GM21381 (cell line): ENCODE measurements around the gene SERPING1.

ENCODE experiments used
- ATAC-seq: cut with Tn5 transposase; IDR thresholded peaks from one replicate; pipeline ENCODE4 v1.9.1; 2021; ENCODE audit warnings: mild to moderate bottlenecking, moderate library complexity; ENCODE audit not compliant: unreplicated experiment

SERPING1 gene

GRCh38 chr11:57597461-57597915 is at the start of gene SERPING1:
Gene SERPING1 (plus strand): TSS chr11:57597685. CDS start chr11:57598271, 586 bp downstream.
- no peak for ATAC-seq

GRCh38 chr11:57547854-57548377 is 49.6 kb upstream of the SERPING1 start:
- ATAC-seq = peak; percentile 88

- ATAC-seq = no peak
Observed at GRCh38 chr11:57549983-57550382, 47.5 kb upstream of the SERPING1 start.

GRCh38 chr11:57551941-57552340 is 45.5 kb upstream of the SERPING1 start:
- ATAC-seq = no peak

GRCh38 chr11:57552479-57552878 is 45.0 kb upstream of the SERPING1 start:
- ATAC-seq = no peak

GRCh38 chr11:57555393-57555792 is 42.1 kb upstream of the SERPING1 start:
- ATAC-seq = no peak

- ATAC-seq = no peak
Observed at GRCh38 chr11:57556041-57556440, 41.4 kb upstream of the SERPING1 start.

- ATAC-seq = no peak
Observed at GRCh38 chr11:57560146-57560545, 37.3 kb upstream of the SERPING1 start.

GRCh38 chr11:57562596-57562995 is 34.9 kb upstream of the SERPING1 start:
- ATAC-seq = no peak

GRCh38 chr11:57566005-57566904 is 31.2 kb upstream of the SERPING1 start:
- ATAC-seq = peak; percentile 59

- peak; percentile 4 for ATAC-seq
Observed at GRCh38 chr11:57566905-57567514, 30.5 kb upstream of the SERPING1 start.

GRCh38 chr11:57567515-57568329 is 29.8 kb upstream of the SERPING1 start, which contains the start of gene UBE2L6:
Gene UBE2L6 (minus strand): TSS chr11:57567672. CDS start chr11:57567611, 61 bp downstream.
- ATAC-seq = peak; percentile 56

GRCh38 chr11:57568330-57568766 is 29.1 kb upstream of the SERPING1 start:
- no peak for ATAC-seq

GRCh38 chr11:57571606-57572005 is 25.9 kb upstream of the SERPING1 start:
- no peak for ATAC-seq

- ATAC-seq = no peak
Observed at GRCh38 chr11:57574061-57574460, 23.4 kb upstream of the SERPING1 start.

- no peak for ATAC-seq
Observed at GRCh38 chr11:57584341-57584740, 13.1 kb upstream of the SERPING1 start.

- ATAC-seq = no peak
Observed at GRCh38 chr11:57585301-57585700, 12.2 kb upstream of the SERPING1 start.

- ATAC-seq = no peak
Observed at GRCh38 chr11:57586711-57587245, 10.7 kb upstream of the SERPING1 start.

- ATAC-seq = no peak
Observed at GRCh38 chr11:57588046-57588710, 9.3 kb upstream of the SERPING1 start.
